ENCODE data around the gene NACC2.

- TF ChIP-seq EZH2 (IDR thresholded peaks at IDR 0.05; ENCODE audit: low read length) (no peak), CTCF (optimal IDR thresholded peaks at IDR 0.05 in 1 of 3, IDR thresholded peaks at IDR 0.05 in 1 of 3, conservative IDR thresholded peaks at IDR 0.05 in 1 of 3; ENCODE audit: extremely low read depth in 1 of 3, insufficient read depth in 2 of 3, low read length in 3 of 3) (no peak)
These were observed 12.3 kb upstream of the NACC2 start for GRCh38 chr9:136107155-136107952.
